ENCODE results near the gene CPAMD8. TPM values are rescaled to one million over a fixed set of nuclear protein-coding genes. Genes with fewer than 3 reads are reported as not detected.
"Not testable (repeated sequence)": the region's sequence is repeated elsewhere in the genome, so short reads cannot be mapped to it uniquely, and the experiment has no call there.

The CPAMD8 gene
- total and polyA plus RNA-seq, 2 donors (not counting 3 experiments of a cell fraction or from before 2014, with no cell fraction given) = 2.2 to 3.9 TPM

DNA sequence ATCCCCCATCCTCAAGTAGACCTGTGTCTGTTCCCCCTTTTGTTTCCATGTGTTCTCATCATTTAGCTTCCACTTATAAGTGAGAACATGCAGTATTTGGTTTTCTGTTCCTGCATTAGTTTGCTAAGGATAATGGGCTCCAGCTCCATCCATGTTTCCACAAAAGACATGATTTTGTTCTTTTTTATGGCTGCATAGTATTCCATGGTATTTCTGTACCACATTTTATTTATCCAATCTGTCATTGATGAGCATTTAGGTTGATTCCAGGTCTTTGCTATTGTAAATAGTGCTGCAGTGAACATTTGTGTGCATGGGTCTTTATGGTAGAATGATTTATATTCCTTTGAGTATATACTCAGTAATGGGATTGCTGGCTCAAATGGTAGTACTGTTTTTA lies 68.3 kb downstream of the CPAMD8 start:
- H3K79me2 ChIP-seq (ENCODE audit: control insufficient read depth, insufficient read depth, low read length); H3K4me1 ChIP-seq (ENCODE audit: control insufficient read depth, extremely low read depth, insufficient read depth, low read length); H3K9ac ChIP-seq (replicated peaks; ENCODE audit: extremely low read depth, insufficient read depth, low read length); BruUV-seq (replicated peaks); H3K9me1 ChIP-seq (replicated peaks; ENCODE audit: control insufficient read depth, extremely low read depth, insufficient read depth, low read length); H4K20me1 ChIP-seq (replicated peaks; ENCODE audit: control insufficient read depth, extremely low read depth, insufficient read depth, low read length); FAIRE-seq; H3K9me3 ChIP-seq (replicated peaks; ENCODE audit: control insufficient read depth, insufficient read depth, low read length); H3K27ac ChIP-seq (ENCODE audit: insufficient read depth, low read depth, low read length); intact Hi-C loops (cut with micrococcal nuclease); POLR2A ChIA-PET; H3K4me2 ChIP-seq (ENCODE audit: insufficient read depth, low read length); dilution Hi-C loops (cut with MboI; ENCODE audit: extremely low pct_ligation_motif_present, low sequenced_read_pairs); H3K27me3 ChIP-seq (ENCODE audit: control insufficient read depth in 2 of 2, insufficient read depth in 2 of 2, low read length in 2 of 2); H3K36me3 ChIP-seq (ENCODE audit: control insufficient read depth in 2 of 2, extremely low read depth in 1 of 2, insufficient read depth in 2 of 2, low read length in 2 of 2); DNase-seq (ENCODE audit: low read depth, low spot score); H2AFZ ChIP-seq (ENCODE audit: low read depth, low read length); H3K4me3 ChIP-seq (replicated peaks in 1 of 3; ENCODE audit: insufficient read depth in 1 of 3, low read depth in 1 of 3, low read length in 3 of 3): not testable (repeated sequence)
- CTCF ChIA-PET = interaction anchor here (1.7 kb wide), 1 partner anchor 57 kb away, joined by 3 read pairs; no protein-coding TSS in a partner anchor

DNA sequence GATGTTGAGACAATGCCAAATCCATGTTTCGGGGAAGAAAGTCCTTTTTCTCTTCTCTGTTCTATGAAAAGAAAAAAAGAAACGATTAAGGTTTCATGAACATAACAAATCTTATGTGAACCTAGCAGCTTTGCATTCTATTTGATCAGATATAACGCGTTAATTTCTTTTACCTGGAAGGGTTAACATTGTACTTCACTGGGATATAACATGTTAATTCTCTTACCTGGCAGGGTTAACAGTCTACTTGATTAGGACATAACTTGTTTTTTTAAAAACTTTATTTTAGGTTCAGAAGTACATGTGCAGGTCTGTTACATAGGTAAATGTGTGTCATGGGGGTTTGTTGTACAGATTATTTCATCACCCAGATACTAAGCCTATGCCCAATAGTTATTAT lies 68.8 kb downstream of the CPAMD8 start:
- no peak overlapping the region for H3K27ac ChIP-seq (ENCODE audit: insufficient read depth, low read depth, low read length)
- H3K4me1 ChIP-seq (ENCODE audit: control insufficient read depth, extremely low read depth, insufficient read depth, low read length) = no peaks in the 10 kb centered on the region
- TF ChIP-seq CTCF (IDR thresholded peaks at IDR 0.05; ENCODE audit: extremely low read depth in 1 of 2, insufficient read depth in 1 of 2, low read depth in 1 of 2, low read length in 2 of 2) (no peak), GATA2 (IDR thresholded peaks at IDR 0.05; ENCODE audit: insufficient read depth, insufficient read length, low read depth, low read length) (no peak)
- TF ChIP-seq, protein P1, sequence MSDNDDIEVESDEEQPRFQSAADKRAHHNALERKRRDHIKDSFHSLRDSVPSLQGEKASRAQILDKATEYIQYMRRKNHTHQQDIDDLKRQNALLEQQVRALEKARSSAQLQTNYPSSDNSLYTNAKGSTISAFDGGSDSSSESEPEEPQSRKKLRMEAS (IDR thresholded peaks at IDR 0.05; ENCODE audit: insufficient read depth, insufficient read length) = no peak
- FAIRE-seq (no peak), DNase-seq (ENCODE audit: low read depth, low spot score) (no peak)
- no peak overlapping the region for H3K4me3 ChIP-seq (replicated peaks in 1 of 3; ENCODE audit: insufficient read depth in 1 of 3, low read depth in 1 of 3, low read length in 3 of 3)
- dilution Hi-C loops (cut with MboI; ENCODE audit: extremely low pct_ligation_motif_present, low sequenced_read_pairs) (no loop called here), intact Hi-C loops (cut with micrococcal nuclease) (no loop called here)
- no peaks in the 10 kb centered on the region for H3K36me3 ChIP-seq (ENCODE audit: control insufficient read depth in 2 of 2, extremely low read depth in 1 of 2, insufficient read depth in 2 of 2, low read length in 2 of 2)
- POLR2A ChIA-PET = no interaction called here
- BruUV-seq (replicated peaks) = no TSS peak
- peaks cover 0 to 1% of the 10 kb centered on the region in 2 experiments for H3K27me3 ChIP-seq (ENCODE audit: control insufficient read depth in 2 of 2, insufficient read depth in 2 of 2, low read length in 2 of 2)
- no peaks in the 10 kb centered on the region for H3K9me1 ChIP-seq (replicated peaks; ENCODE audit: control insufficient read depth, extremely low read depth, insufficient read depth, low read length)
- no peaks in the 10 kb centered on the region for H3K79me2 ChIP-seq (ENCODE audit: control insufficient read depth, insufficient read depth, low read length)
- no peak overlapping the region for H3K4me2 ChIP-seq (ENCODE audit: insufficient read depth, low read length)
- CTCF ChIA-PET = interaction anchor here (1.7 kb wide), 1 partner anchor 56 kb away, joined by 3 read pairs; no protein-coding TSS in a partner anchor
- no peaks in the 10 kb centered on the region for H3K9me3 ChIP-seq (replicated peaks; ENCODE audit: control insufficient read depth, insufficient read depth, low read length)
- H2AFZ ChIP-seq (ENCODE audit: low read depth, low read length) = no peak overlapping the region
- H3K9ac ChIP-seq (replicated peaks; ENCODE audit: extremely low read depth, insufficient read depth, low read length) = no peak overlapping the region
- no peaks in the 10 kb centered on the region for H4K20me1 ChIP-seq (replicated peaks; ENCODE audit: control insufficient read depth, extremely low read depth, insufficient read depth, low read length)

Data from endothelial cell of umbilical vein (primary cell).